ENCODE measurements around the gene RPL41. TPM values are rescaled to one million over a fixed set of nuclear protein-coding genes. Genes with fewer than 3 reads are reported as not detected.
"Not testable (repeated sequence)": the region's sequence is repeated elsewhere in the genome, so short reads cannot be mapped to it uniquely, and the experiment has no call there.

Gene RPL41
- 1,000 to 10,000 TPM; 4,305 to 4,379 TPM for total RNA-seq
- polyA plus RNA-seq (2013, experiment 1 of 2), result 4,554 TPM
- polyA plus RNA-seq (2013, experiment 2 of 2), result 4,086 TPM
- long read RNA-seq, experiment 1, transcript RPL41-204 (3 exons, 699 nt), result major isoform, 48 of 132 reads
- long read RNA-seq, experiment 1, transcript RPL41-206 (2 exons, 595 nt), result minor isoform, 6 of 132 reads
- long read RNA-seq, experiment 1, transcript RPL41-202 (4 exons, 469 nt), result minor isoform, 15 of 132 reads
- long read RNA-seq, experiment 1, partial matches to known transcripts, result 3 of 132 reads
- long read RNA-seq, experiment 1, other reads (novel, unspliced or antisense), result 60 of 132 reads
- long read RNA-seq, experiment 2, transcript RPL41-202 (4 exons, 469 nt), result minor isoform, 20 of 55 reads
- long read RNA-seq, experiment 2, transcript RPL41-204 (3 exons, 699 nt), result major isoform, 25 of 55 reads
- long read RNA-seq, experiment 2, partial matches to known transcripts, result 1 of 55 reads
- long read RNA-seq, experiment 2, other reads (novel, unspliced or antisense), result 6 of 55 reads
- long read RNA-seq, experiment 3, transcript RPL41-204 (3 exons, 699 nt), result minor isoform, 14 of 2,803 reads
- long read RNA-seq, experiment 3, transcript RPL41-202 (4 exons, 469 nt), result major isoform, 2,719 of 2,803 reads
- long read RNA-seq, experiment 3, partial matches to known transcripts, result 3 of 2,803 reads
- long read RNA-seq, experiment 3, other reads (novel, unspliced or antisense), result 62 of 2,803 reads
- long read RNA-seq, experiment 4, partial matches to known transcripts, result 0 of 9 reads
- long read RNA-seq, experiment 4, other reads (novel, unspliced or antisense), result 7 of 9 reads

DNA sequence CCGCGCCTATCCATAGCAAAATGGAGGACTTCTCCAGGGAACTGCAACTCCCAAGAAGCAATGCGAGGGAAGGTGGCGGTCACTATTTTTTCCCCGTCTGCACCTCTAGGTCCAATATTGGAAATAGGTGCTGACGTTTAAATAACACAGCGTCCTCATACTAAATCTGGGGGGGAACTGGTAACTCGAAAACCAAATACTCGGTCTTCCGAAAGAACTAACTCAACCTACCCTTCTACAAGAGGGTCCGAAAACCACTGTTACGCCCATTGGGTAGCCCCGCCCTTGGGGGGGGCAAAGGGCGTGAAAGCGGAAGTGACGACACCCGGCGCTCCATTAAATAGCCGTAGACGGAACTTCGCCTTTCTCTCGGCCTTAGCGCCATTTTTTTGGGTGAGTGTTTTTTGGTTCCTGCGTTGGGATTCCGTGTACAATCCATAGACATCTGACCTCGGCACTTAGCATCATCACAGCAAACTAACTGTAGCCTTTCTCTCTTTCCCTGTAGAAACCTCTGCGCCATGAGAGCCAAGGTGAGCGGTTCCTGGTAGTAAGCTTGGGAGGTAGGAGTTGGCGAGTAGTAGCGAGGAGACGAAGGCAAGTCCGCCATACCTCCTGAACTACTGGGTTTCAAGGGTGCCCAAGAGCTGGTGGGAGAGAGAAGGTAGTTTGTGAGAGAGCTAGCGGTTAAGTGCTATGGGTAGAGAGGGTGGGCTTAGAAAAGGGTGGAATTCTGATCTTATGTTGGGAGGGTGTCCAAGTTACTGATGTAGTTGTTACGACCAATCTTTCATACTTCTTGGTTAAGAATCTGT lies at the start of gene RPL41:
Gene RPL41 (plus strand): TSS at position 367 of the 815 bp plus-strand sequence.
- H3K27me3 Mint-ChIP-seq (ENCODE audit: insufficient read depth), result no peaks in the 10 kb centered on the region
- H3K27me3 ChIP-seq (ENCODE audit: control insufficient read depth, insufficient read depth, low read length, poor library complexity, severe bottlenecking), result no peaks in the 10 kb centered on the region
- H3K36me3 ChIP-seq (ENCODE audit: control insufficient read depth, insufficient read depth, low read length), result peaks cover 43% of the 10 kb centered on the region
- DNase-seq, result peak; percentile 98
- H3K4me1 ChIP-seq (ENCODE audit: control insufficient read depth, insufficient read depth, low read length), result peaks cover 5% of the 10 kb centered on the region
- peak within 1 kb of the TSS; percentile 96 for H3K4me3 Mint-ChIP-seq
- no peaks in the 10 kb centered on the region for H3K9me3 ChIP-seq (ENCODE audit: control insufficient read depth, low read length)
- H3K27ac ChIP-seq (ENCODE audit: low read depth, low read length), result peak within 1 kb of the TSS; percentile 93
- peak within 1 kb of the TSS; percentile 93 for H3K4me3 ChIP-seq (ENCODE audit: low read length)
- 0% methylated on average over 7 to 34 of the region's 34 CpGs for WGBS, 2 experiments (ENCODE audit: insufficient coverage in 1 of 2, insufficient read length in 1 of 2)
- H3K9ac ChIP-seq (ENCODE audit: extremely low read depth, low read length, poor library complexity, severe bottlenecking), result peak within 1 kb of the TSS; percentile 97
- H3K36me3 Mint-ChIP-seq (ENCODE audit: low read depth), result peaks cover 53% of the 10 kb centered on the region
- peaks cover 19% of the 10 kb centered on the region for H3K4me1 Mint-ChIP-seq
- TF ChIP-seq, protein P1, sequence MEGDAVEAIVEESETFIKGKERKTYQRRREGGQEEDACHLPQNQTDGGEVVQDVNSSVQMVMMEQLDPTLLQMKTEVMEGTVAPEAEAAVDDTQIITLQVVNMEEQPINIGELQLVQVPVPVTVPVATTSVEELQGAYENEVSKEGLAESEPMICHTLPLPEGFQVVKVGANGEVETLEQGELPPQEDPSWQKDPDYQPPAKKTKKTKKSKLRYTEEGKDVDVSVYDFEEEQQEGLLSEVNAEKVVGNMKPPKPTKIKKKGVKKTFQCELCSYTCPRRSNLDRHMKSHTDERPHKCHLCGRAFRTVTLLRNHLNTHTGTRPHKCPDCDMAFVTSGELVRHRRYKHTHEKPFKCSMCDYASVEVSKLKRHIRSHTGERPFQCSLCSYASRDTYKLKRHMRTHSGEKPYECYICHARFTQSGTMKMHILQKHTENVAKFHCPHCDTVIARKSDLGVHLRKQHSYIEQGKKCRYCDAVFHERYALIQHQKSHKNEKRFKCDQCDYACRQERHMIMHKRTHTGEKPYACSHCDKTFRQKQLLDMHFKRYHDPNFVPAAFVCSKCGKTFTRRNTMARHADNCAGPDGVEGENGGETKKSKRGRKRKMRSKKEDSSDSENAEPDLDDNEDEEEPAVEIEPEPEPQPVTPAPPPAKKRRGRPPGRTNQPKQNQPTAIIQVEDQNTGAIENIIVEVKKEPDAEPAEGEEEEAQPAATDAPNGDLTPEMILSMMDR (conservative IDR thresholded peaks at IDR 0.05), result no peak
- H3K27ac Mint-ChIP-seq, result peak within 1 kb of the TSS; percentile 100
- no peaks in the 10 kb centered on the region for H3K9me3 Mint-ChIP-seq

DNA sequence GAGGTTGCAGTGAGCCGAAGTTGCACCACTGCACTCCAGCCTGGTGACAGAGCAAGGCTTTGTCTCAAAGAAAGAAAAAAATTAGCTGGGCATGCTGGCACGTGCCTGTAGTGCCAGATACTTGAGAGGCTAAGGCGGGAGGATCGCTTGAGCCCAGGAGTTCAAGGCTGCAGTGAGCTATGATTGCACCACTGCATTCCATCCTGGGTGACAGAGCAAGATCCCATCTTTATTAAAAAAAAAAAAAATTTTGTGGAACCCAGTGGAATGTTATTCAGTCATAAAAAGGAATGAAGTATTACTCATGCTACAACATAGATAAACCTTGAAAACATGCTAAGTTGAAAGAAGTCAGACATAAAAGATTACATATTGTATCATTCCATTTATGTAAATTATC lies 44.8 kb upstream of the RPL41 start:
- no peaks in the 10 kb centered on the region for H3K36me3 ChIP-seq (ENCODE audit: control insufficient read depth, insufficient read depth, low read length)
- WGBS, 2 experiments (ENCODE audit: insufficient coverage in 1 of 2, insufficient read length in 1 of 2), result 80 to 94% methylated on average over 4 of the region's 4 CpGs
- no peaks in the 10 kb centered on the region for H3K36me3 Mint-ChIP-seq (ENCODE audit: low read depth)
- H3K9me3 ChIP-seq (ENCODE audit: control insufficient read depth, low read length), result no peaks in the 10 kb centered on the region
- no peak overlapping the region for H3K27ac Mint-ChIP-seq
- H3K4me1 ChIP-seq (ENCODE audit: control insufficient read depth, insufficient read depth, low read length), result no peaks in the 10 kb centered on the region
- peaks cover 4% of the 10 kb centered on the region for H3K9me3 Mint-ChIP-seq
- H3K4me1 Mint-ChIP-seq, result no peaks in the 10 kb centered on the region
- TF ChIP-seq, protein P1 (conservative IDR thresholded peaks at IDR 0.05), result no peak
- H3K9ac ChIP-seq (ENCODE audit: extremely low read depth, low read length, poor library complexity, severe bottlenecking), result no peak overlapping the region
- H3K4me3 Mint-ChIP-seq, result no peak overlapping the region
- H3K27me3 ChIP-seq (ENCODE audit: control insufficient read depth, insufficient read depth, low read length, poor library complexity, severe bottlenecking), result no peaks in the 10 kb centered on the region
- H3K27me3 Mint-ChIP-seq (ENCODE audit: insufficient read depth), result no peaks in the 10 kb centered on the region
- H3K27ac ChIP-seq (ENCODE audit: low read depth, low read length), result no peak overlapping the region
- no peak overlapping the region for H3K4me3 ChIP-seq (ENCODE audit: low read length)
- no peak for DNase-seq

DNA sequence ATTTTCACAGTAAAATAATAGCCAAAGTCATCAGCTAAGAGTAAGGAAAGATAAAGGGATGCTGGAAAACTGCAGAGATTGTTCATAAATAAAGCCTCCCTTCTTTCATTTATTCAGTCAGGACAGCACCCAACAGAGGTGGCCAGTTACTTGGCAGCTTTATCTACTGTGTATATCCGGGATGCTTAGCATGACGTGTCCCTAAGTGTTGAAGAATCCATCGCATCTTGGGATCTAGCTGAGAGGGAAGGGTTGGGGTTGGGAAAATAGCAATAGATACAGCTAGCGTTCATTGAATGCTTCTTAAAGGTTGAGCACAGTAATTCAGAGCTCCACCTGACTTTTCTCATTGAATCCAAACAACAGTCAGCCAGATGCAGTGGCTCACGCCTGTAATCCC lies 42.0 kb upstream of the RPL41 start:
- no peaks in the 10 kb centered on the region for H3K27me3 Mint-ChIP-seq (ENCODE audit: insufficient read depth)
- Histone ChIP-seq H3K9ac (ENCODE audit: extremely low read depth, low read length, poor library complexity, severe bottlenecking) (no peak overlapping the region), H3K36me3 (ENCODE audit: control insufficient read depth, insufficient read depth, low read length) (no peaks in the 10 kb centered on the region), H3K4me3 (ENCODE audit: low read length) (no peak overlapping the region), H3K27me3 (ENCODE audit: control insufficient read depth, insufficient read depth, low read length, poor library complexity, severe bottlenecking) (no peaks in the 10 kb centered on the region), H3K9me3 (ENCODE audit: control insufficient read depth, low read length) (no peaks in the 10 kb centered on the region), H3K4me1 (ENCODE audit: control insufficient read depth, insufficient read depth, low read length) (no peaks in the 10 kb centered on the region), H3K27ac (ENCODE audit: low read depth, low read length) (no peak overlapping the region)
- peaks cover 7% of the 10 kb centered on the region for H3K9me3 Mint-ChIP-seq
- TF ChIP-seq, protein P1 (conservative IDR thresholded peaks at IDR 0.05), result no peak
- no peak for DNase-seq
- peaks cover 3% of the 10 kb centered on the region for H3K4me1 Mint-ChIP-seq
- no peaks in the 10 kb centered on the region for H3K36me3 Mint-ChIP-seq (ENCODE audit: low read depth)
- 82 to 92% methylated on average over 3 to 5 of the region's 5 CpGs for WGBS, 2 experiments (ENCODE audit: insufficient coverage in 1 of 2, insufficient read length in 1 of 2)
- H3K4me3 Mint-ChIP-seq, result no peak overlapping the region
- no peak overlapping the region for H3K27ac Mint-ChIP-seq

DNA sequence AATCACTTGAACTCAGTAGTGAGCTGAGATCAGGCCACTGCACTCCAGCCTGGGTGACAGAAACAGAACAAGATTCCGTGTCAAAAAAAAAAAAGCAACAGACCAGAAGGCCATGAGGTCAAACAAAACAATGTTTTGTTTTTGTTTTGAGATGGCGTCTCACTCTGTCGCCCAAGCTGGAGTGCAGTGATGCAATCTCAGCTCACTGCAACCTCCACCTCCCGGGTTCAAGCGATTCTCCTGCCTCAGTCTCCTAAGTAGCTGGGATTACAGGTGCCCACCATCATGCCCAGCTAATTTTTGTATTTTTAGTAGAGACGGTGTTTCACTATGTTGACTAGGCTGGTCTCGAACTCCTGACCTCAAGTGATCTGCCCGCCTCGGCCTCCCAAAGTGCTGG lies 38.5 kb upstream of the RPL41 start:
- not testable (repeated sequence) for H3K9me3 ChIP-seq (ENCODE audit: control insufficient read depth, low read length); H3K4me3 ChIP-seq (ENCODE audit: low read length); H3K27ac ChIP-seq (ENCODE audit: low read depth, low read length); H3K27ac Mint-ChIP-seq; H3K27me3 Mint-ChIP-seq (ENCODE audit: insufficient read depth); H3K4me1 ChIP-seq (ENCODE audit: control insufficient read depth, insufficient read depth, low read length); H3K9ac ChIP-seq (ENCODE audit: extremely low read depth, low read length, poor library complexity, severe bottlenecking); H3K36me3 Mint-ChIP-seq (ENCODE audit: low read depth); DNase-seq; H3K36me3 ChIP-seq (ENCODE audit: control insufficient read depth, insufficient read depth, low read length); H3K27me3 ChIP-seq (ENCODE audit: control insufficient read depth, insufficient read depth, low read length, poor library complexity, severe bottlenecking); H3K9me3 Mint-ChIP-seq; H3K4me3 Mint-ChIP-seq
- 91 to 96% methylated on average over 6 to 9 of the region's 9 CpGs for WGBS, 2 experiments (ENCODE audit: insufficient coverage in 1 of 2, insufficient read length in 1 of 2)
- peaks cover 16% of the 10 kb centered on the region for H3K4me1 Mint-ChIP-seq
